Ishikawa (cell line): ENCODE measurements around the gene MTHFD1.

ENCODE experiments used
- CEBPB ChIP-seq: IDR thresholded peaks from 2 replicates; pipeline ENCODE4 v1.6.1; 2012
- CREB1 ChIP-seq: IDR thresholded peaks from 2 replicates; pipeline ENCODE4 v1.6.1; 2012; ENCODE audit warnings: low read depth
- EP300 ChIP-seq: IDR thresholded peaks from 2 replicates; pipeline ENCODE4 v1.6.1; 2012; ENCODE audit warnings: borderline replicate concordance
- FOXM1 ChIP-seq: IDR thresholded peaks from 2 replicates; pipeline ENCODE4 v1.6.1; 2012; ENCODE audit warnings: low read depth, borderline replicate concordance
- MAX ChIP-seq: IDR thresholded peaks from 2 replicates; pipeline ENCODE4 v1.6.1; 2012
- NFIC ChIP-seq: IDR thresholded peaks from 2 replicates; pipeline ENCODE4 v1.6.1; 2012
- RAD21 ChIP-seq: IDR thresholded peaks from 2 replicates; pipeline ENCODE4 v1.6.1; 2012; ENCODE audit warnings: low read depth
- REST ChIP-seq: IDR thresholded peaks from 2 replicates; pipeline ENCODE4 v1.6.1; 2012; ENCODE audit warnings: low read depth, mild to moderate bottlenecking
- TAF1 ChIP-seq: IDR thresholded peaks from 2 replicates; pipeline ENCODE4 v1.6.1; 2012; ENCODE audit warnings: low read depth, mild to moderate bottlenecking
- TCF12 ChIP-seq: IDR thresholded peaks from 2 replicates; pipeline ENCODE4 v1.6.1; 2012; ENCODE audit warnings: low read depth
- TEAD4 ChIP-seq: IDR thresholded peaks from 2 replicates; pipeline ENCODE4 v1.6.1; 2012
- YY1 ChIP-seq: IDR thresholded peaks from 2 replicates; pipeline ENCODE4 v1.6.1; 2012; ENCODE audit warnings: low read depth
- ZBTB7A ChIP-seq: IDR thresholded peaks from 2 replicates; pipeline ENCODE4 v1.6.1; 2012; ENCODE audit warnings: low read depth
- TF ChIP-seq, protein P1 (sequence below): IDR thresholded peaks from 2 replicates; pipeline ENCODE4 v1.6.1; 2012

- TF ChIP-seq MAX (no peak), YY1 (no peak), TCF12 (no peak), FOXM1 (no peak), ZBTB7A (no peak), RAD21 (no peak), NFIC (no peak), TEAD4 (no peak), REST (no peak), EP300 (no peak), CEBPB (no peak), CREB1 (no peak), TAF1 (no peak)
- TF ChIP-seq, protein P1, sequence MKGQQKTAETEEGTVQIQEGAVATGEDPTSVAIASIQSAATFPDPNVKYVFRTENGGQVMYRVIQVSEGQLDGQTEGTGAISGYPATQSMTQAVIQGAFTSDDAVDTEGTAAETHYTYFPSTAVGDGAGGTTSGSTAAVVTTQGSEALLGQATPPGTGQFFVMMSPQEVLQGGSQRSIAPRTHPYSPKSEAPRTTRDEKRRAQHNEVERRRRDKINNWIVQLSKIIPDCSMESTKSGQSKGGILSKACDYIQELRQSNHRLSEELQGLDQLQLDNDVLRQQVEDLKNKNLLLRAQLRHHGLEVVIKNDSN: no peak
Measured at GRCh38 chr14:64421166-64421565, 33.0 kb downstream of the MTHFD1 start.
